ENCODE data around the gene ARHGAP22. TPM values are rescaled to one million over a fixed set of nuclear protein-coding genes. Genes with fewer than 3 reads are reported as not detected.

The ARHGAP22 gene
- total RNA-seq, 1 donor from 2014 or later = 3.8 TPM

- Mint-ChIP-seq H3K36me3 (ENCODE audit: insufficient read depth) (no peaks in the 10 kb centered on the region), H3K4me3 (ENCODE audit: low read depth) (no peak overlapping the region), H3K9me3 (ENCODE audit: low read depth) (peaks cover 5% of the 10 kb centered on the region), H3K4me1 (ENCODE audit: low read depth) (no peaks in the 10 kb centered on the region), H3K27me3 (peaks cover 23% of the 10 kb centered on the region), H3K27ac (no peak overlapping the region)
- TF ChIP-seq CTCF (IDR thresholded peaks at IDR 0.05; ENCODE audit: unreplicated experiment) = no peak
- DNase-seq (ENCODE audit: low spot score, unreplicated experiment) = no peak
Observed at GRCh38 chr10:48612236-48612943, 7.5 kb upstream of the ARHGAP22 start.

GRCh38 chr10:48611133-48611532 lies 6.3 kb upstream of the ARHGAP22 start:
- no peak for TF ChIP-seq CTCF (IDR thresholded peaks at IDR 0.05; ENCODE audit: unreplicated experiment)
- H3K27me3 Mint-ChIP-seq = peaks cover 34% of the 10 kb centered on the region
- H3K36me3 Mint-ChIP-seq (ENCODE audit: insufficient read depth) = no peaks in the 10 kb centered on the region
- H3K4me3 Mint-ChIP-seq (ENCODE audit: low read depth) = no peak overlapping the region
- DNase-seq (ENCODE audit: low spot score, unreplicated experiment) = no peak
- H3K4me1 Mint-ChIP-seq (ENCODE audit: low read depth) = no peaks in the 10 kb centered on the region
- peaks cover 5% of the 10 kb centered on the region for H3K9me3 Mint-ChIP-seq (ENCODE audit: low read depth)
- H3K27ac Mint-ChIP-seq = no peak overlapping the region

GRCh38 chr10:48610585-48611093 lies 5.8 kb upstream of the ARHGAP22 start:
- Mint-ChIP-seq H3K27ac (no peak overlapping the region), H3K9me3 (ENCODE audit: low read depth) (peaks cover 4% of the 10 kb centered on the region), H3K27me3 (peaks cover 39% of the 10 kb centered on the region), H3K4me1 (ENCODE audit: low read depth) (no peaks in the 10 kb centered on the region), H3K36me3 (ENCODE audit: insufficient read depth) (no peaks in the 10 kb centered on the region), H3K4me3 (ENCODE audit: low read depth) (no peak overlapping the region)
- no peak for DNase-seq (ENCODE audit: low spot score, unreplicated experiment)
- TF ChIP-seq CTCF (IDR thresholded peaks at IDR 0.05; ENCODE audit: unreplicated experiment) = no peak

- Mint-ChIP-seq H3K4me3 (ENCODE audit: low read depth) (no peak overlapping the region), H3K36me3 (ENCODE audit: insufficient read depth) (no peaks in the 10 kb centered on the region), H3K27ac (no peak overlapping the region), H3K9me3 (ENCODE audit: low read depth) (peaks cover 3% of the 10 kb centered on the region), H3K4me1 (ENCODE audit: low read depth) (no peaks in the 10 kb centered on the region), H3K27me3 (peaks cover 44% of the 10 kb centered on the region)
- no peak for TF ChIP-seq CTCF (IDR thresholded peaks at IDR 0.05; ENCODE audit: unreplicated experiment)
- DNase-seq (ENCODE audit: low spot score, unreplicated experiment) = no peak
Observed at GRCh38 chr10:48609899-48610584, 5.2 kb upstream of the ARHGAP22 start.

- H3K27me3 Mint-ChIP-seq = peaks cover 49% of the 10 kb centered on the region
- no peaks in the 10 kb centered on the region for H3K9me3 Mint-ChIP-seq (ENCODE audit: low read depth)
- H3K4me3 Mint-ChIP-seq (ENCODE audit: low read depth) = no peak overlapping the region
- H3K4me1 Mint-ChIP-seq (ENCODE audit: low read depth) = no peaks in the 10 kb centered on the region
- no peak for TF ChIP-seq CTCF (IDR thresholded peaks at IDR 0.05; ENCODE audit: unreplicated experiment)
- no peak overlapping the region for H3K27ac Mint-ChIP-seq
- no peaks in the 10 kb centered on the region for H3K36me3 Mint-ChIP-seq (ENCODE audit: insufficient read depth)
- DNase-seq (ENCODE audit: low spot score, unreplicated experiment) = no peak
Observed at GRCh38 chr10:48609441-48609840, 4.6 kb upstream of the ARHGAP22 start.
